ENCODE data around the gene CPB2.

Gene CPB2

DNA sequence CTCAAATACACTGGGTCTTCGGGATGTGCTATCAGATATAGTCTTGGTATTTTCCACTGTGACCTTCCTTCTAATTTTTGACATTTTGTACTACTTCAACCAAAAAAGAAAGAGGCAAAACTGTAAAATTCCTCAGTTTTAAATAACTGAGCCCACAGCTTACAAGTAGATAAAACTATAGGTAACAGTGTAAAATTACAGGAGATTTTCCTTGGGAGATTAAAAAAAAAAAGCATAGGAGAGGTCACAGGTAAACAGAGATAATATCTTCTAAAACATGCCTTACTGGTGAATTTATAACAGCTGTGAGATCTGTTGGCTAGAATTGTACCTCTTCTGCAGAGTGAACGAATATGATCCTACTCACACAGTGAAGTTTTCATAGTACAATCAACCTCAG is 59.4 kb downstream of the CPB2 start:
- no peak for DNase-seq

DNA sequence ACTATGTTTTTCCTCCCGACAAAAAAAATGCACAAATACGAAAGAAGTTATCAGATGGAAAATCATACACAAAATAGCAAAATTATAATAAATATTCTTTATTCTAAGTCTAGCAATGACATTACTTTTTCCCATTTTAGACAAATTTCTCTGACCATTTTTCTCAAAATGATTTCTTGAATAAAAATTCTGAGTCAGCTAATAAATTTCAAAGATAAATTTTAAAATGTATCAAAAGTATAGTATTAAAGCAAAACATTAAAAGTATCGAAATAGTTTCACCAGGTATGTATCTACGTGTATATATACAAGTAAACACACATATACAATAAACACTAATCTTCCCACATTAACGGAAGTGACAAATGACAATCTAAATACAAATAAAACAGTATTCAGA is 61.2 kb downstream of the CPB2 start:
- DNase-seq = no peak

DNA sequence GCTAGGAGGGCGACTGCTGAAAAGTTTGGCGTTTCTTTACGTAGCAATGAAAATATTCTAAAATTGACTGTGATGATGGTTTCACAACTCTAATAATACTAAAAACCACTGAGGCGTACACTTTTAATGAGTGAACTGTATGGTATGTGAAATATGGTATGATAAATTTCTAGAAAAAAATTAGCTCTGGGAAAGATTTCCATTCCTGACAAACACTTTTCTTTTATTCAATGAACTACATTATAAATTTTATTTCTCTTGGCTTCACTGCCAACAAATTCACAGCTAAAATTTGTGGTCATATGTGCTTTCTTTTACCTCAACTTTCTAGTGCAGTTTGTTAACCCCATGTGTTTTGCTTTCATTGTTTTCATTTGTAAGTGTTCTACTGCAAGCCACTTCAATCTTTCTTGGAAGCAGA is 63.4 kb downstream of the CPB2 start:
- no peak for DNase-seq

DNA sequence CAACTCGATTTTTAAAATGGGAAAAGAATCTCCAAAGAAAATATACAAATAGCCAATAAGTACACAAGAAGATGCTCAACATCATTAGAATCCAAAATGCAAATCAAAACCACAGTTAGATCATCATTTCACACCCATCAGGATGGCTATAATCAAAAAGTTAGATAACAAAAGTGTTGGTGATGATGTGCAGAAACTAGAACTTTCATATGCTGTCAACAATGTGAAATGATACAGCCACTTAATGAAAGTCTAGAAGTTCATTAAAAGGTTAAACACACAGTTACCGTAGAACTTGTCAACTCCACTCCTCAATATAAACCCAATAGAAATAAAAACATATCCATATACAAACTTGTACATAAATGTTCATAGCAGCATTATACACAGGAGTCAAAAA is 64.1 kb downstream of the CPB2 start:
- DNase-seq = no peak

DNA sequence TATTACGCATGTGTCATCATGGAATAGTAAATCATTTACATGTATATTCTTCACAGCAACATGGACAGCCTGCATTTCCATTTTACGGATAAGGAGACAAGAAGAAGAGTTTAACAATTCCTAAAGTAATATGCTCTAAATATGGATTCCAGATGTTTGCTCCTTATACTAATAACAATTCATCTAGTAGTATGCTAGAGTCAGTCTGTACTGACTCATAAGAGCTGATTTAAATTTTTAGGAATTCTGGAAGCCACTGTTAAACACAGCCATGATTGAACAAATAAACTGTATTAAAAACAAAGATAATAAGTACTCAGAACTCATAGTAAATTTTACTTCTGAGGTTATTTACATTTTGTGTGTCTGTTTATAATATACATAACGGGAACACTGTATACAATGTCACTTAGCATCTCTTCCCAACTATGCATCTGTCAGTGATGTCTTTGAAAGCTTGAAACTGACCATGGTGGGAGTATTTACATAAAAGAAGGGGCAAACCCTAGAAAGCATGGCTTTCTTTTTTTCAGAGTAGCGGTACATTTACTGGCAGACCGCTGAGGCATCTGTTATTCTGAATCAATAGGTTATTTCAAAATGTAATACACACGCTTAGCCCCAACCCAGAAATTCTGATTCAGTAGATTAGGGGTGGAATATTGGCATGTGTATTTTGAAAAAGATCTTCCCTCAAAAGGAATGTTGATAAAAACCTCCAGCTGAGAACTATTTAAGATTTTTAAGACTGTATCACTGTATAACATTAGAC is 65.2 kb downstream of the CPB2 start:
- no peak for DNase-seq

DNA sequence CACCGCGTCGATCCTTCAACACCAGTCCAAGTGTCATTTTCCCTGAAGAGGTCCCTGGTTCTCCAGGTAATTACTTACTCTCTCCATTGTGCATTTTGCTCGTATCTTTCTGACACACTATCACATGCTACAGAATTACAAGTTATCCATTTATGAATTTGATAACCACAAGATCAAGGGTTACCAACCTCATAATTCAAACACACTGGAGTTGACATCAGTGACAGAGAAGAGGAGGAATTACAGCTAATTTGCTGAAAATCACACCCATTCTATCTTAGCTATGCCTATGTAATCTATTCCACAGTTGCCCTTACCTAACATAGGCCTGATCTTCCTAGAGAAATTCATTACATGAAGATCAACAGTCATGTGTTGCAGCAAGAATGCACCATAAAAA is 66.5 kb downstream of the CPB2 start:
- DNase-seq = no peak

DNA sequence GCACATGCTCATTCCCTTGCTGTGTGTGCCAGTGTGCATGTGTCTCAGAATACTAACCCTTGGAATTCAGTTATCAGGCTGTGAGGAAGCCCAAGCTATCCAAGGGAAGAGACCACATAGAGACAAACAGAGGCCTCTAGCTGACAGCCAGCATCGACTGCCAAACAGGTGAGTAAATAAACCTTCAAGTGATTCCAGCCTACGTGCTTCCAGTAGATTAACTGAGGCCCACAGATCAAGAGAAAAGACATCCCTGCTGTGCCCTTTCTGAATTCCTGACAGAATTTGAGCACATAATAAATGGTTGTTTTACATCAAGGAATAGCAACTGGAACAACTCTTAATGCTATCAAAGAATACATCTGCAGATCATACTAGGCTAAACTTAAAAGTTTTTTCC is 69.8 kb downstream of the CPB2 start:
- no peak for DNase-seq

DNA sequence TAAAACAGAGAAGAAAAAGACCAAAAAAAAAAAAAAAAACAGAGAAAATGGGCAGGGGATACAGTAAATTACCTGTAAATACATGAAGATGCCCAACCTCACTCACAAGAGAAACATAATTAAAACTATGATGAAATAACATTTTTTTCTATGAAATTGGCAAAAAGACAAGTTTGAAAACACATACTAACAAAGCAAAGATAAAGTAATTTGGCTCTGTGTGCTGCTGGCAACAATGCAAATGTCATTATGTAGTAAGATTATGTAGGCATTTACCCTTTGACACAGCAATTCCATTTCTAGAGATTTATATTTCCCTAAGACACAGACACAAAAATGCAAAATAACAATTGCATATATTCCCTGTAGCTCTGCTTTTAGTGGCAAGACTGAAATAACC is 72.5 kb downstream of the CPB2 start:
- DNase-seq = no peak

DNA sequence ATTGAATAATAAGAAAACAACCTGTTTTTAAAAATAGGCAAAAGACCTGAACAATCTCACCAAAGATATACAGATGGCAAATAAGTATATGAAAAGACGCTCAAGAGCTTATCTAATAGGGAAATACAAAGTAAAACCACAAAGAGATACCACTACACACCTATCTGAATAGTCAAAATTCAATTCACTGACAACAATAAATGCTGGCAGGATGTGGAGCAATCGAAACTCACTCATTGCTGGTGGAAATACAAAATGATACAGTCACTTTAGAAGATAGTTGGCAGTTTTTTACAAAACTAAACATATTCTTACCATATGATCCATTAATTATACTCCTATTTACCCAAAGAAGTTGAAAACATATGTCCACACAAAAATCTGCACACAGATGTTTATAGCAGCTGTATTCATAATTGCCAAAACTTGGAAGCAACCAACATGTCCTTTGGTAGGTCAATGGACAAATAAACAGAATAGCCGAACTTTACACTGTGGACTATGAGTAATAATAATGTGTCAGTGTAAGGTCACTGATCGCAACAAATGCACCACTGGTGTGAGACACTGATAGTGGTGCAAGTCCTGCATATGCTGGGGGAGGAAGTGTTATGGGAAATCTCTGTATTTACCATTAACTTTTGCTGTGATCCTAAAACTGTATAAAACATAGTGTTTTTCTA is 73.1 kb downstream of the CPB2 start:
- no peak for DNase-seq

DNA sequence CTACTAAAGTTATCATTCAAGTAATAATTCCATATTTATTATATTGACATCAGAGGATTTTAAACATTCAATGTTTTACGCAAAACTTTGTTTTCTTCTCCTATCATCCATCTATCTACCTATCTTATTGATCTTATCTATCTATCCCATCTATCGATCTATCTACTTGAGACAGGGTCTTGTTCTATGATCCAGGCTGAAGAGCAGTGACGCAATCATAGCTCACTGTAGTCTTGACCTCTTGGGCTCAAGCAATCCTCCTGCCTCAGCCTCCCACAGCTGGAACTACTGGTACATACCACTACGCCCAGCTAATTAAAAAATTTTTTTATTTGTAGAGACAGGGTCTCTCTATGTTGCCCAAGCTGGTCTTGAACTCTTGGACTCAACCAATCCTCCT is 79.7 kb downstream of the CPB2 start:
- DNase-seq = no peak

DNA sequence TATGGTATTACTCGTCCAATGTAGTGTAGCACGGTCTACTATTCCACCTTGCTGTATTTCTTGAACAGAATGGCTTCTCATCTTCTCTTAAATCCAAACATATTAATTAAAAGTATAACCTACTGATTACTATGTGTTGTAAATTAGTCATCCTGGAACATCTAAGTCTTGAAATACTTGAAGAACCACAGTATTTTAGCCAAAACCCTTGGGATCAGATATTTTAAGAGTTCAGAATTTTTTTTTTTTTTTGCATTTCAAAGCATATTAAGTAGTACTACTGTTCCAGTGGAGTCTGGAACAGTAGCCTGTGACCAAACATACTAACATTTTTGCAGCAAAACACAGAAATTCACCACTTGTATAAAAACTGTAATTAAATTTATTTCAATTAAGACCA is 82.4 kb downstream of the CPB2 start:
- no peak for DNase-seq

DNA sequence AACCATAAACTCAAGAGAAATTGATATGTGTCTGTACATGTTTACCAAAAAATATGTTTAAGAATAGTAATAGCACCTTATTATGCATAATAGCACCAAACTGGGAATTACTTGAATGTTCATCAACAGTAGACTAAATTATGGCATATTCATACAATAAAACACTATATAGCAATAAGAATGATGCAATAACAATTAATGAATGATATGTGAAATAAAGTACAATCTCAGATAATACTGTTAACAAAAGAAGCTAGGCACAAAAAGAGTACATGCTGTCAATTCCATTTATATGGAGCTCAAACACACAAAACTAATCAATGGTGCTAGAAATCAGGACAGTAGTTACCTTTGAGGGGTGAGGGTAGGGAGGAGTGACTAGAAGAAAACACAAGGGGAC is 88.6 kb downstream of the CPB2 start:
- DNase-seq = no peak

DNA sequence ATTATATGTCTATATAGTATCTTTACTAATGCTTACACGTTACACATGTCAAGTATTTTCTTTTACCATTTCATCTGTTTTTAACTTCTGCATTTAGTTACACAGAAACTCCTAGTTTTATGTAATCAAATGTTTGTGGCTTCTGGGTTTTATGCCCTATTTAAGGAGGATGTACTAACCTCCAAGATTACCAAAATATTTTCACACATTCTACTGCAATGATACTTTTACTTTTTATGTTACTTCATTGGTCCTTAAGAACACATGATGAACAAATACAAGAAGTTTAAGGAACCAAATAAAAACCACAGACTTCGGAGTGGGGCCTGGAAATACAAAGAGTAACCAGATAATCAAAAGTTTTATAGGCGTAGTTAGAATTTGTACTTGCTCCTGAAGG is 89.5 kb downstream of the CPB2 start:
- no peak for DNase-seq

DNA sequence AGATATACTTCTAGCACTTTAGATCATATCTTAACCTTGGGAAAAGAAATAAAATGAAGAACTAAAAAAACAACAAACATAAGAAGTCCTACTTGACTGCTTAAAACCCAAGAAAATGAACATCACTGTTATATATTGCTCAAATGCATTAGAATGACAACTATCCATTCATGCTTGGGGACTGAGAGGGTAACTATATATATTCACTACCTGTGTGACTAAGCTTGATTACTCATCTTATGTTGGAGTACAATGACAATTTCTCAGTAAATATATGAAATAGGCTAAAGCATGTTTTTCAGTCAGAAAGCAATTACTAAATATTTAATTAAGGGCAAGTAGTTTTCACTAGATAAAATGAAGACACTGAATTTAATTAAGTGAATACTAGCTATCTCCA is 92.4 kb downstream of the CPB2 start:
- no peak for DNase-seq

DNA sequence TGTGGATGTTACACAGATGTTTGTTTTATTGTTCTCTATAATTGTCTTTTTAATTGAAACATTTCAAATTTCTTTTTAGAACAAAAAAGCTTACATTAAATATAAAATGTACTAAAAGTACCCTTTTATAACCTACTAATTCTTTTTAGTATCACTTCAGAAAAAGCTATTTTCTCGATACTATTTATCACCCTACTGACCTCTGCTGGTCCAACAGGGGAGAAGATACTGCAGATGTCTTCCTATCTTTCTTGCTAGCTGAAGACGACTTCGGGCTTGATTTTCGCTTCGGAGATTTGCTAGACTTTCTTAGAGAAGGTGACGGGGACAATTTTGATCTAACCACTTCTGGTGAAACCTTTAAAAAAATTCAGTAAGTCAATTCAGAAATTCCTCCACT is 94.7 kb downstream of the CPB2 start:
- DNase-seq = no peak

DNA sequence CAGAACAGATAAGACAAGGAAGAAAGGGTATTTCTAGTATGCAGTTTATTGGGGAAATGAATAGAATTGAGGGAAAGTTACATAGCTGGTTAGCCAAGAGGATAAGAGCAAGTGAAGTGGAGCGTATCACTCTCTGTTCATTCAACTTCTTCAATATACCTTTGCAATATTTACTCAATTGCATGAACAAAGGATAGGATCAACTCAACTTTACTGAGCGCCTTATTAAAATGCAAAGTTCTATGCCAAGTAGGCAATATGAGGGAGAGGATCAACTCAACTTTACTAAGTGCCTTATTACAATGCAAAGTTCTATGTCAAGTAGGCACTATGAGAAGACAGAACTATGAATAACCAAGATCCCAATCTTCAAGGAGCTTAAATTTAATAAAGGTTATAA is 96.2 kb downstream of the CPB2 start:
- DNase-seq = no peak

DNA sequence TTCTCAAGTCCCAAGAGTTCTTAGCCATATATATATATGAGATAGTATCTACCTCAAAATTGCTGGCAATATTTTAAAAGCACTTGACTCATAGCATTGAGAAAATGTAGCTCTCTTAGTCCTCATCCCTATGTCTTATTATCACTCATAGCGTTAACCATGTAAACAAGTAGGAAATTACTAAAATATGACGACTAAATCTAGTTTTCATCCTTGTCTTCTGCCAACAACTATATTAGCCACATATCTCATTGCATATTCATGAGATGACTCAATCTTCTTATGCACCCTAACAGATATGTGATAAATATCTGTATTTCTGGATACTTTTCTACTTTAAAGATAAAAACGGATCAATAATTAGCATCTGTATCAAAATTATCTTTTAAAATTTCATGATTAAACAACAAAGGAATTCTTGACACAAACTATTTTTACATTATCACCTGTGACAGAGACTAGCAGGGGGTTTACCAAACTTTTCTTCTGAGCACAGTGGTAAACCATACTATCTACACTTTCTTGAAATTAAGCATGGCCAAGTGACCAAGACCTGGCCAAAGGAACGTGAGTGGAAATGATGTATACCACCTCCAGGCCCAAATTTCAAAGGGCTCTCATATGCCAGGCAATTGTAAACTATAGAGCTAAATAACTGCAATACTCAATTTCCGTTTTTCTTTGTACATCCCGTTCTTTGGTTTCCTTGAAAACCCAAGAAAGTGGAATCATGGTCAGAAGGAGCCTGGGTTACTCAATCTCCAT is 98.0 kb downstream of the CPB2 start:
- DNase-seq = no peak

DNA sequence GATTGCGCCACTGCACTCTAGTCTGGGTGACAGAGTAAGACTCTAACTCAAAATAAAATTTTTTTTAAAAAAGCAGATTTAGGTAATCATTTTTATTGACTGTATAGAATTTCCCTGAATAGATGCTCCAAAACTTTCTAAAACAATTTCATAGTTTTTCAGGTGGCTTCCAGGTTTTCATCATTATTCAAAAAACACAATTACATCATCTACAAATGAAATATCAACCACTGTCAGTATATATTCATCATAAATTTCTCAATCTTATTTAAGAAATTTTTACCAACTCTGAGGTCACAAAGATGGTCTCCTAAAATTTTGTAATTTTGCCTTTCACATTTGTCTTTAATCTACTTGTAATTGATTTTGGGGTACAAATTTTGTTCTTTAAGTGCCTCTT is 100.3 kb downstream of the CPB2 start:
- no peak for DNase-seq

Measured in activated CD4-positive, alpha-beta T cell treated with anti-CD3 and anti-CD28 coated beads, Interleukin-10, Interleukin-2, amounts not matched to agents 100 ng/mL and 50 ng/mL, durations not matched to agents 16 hours and 8 hours (primary cell).